IPS-18c (cell line): Measurements from ENCODE around the gene ZNF384.

Experiments used
- H3K4me3 ChIP-seq: 2 replicates; pipeline ENCODE4 v1.7.0; 2013; ENCODE audit warnings: low read depth, mild to moderate bottlenecking, low read length, moderate library complexity; ENCODE audit not compliant: insufficient read depth
- H3K9me3 ChIP-seq: one replicate; pipeline ENCODE4 v1.6.1; 2013; ENCODE audit warnings: mild to moderate bottlenecking, low read length, moderate library complexity; ENCODE audit not compliant: control insufficient read depth, insufficient read depth

Gene ZNF384

GRCh38 chr12:6640497-6640896 lies 48.7 kb downstream of the ZNF384 start:
- peaks cover 2% of the 10 kb centered on the region for H3K9me3 ChIP-seq

GRCh38 chr12:6639151-6639801 lies 49.9 kb downstream of the ZNF384 start:
- no peak overlapping the region for H3K4me3 ChIP-seq
- peaks cover 2% of the 10 kb centered on the region for H3K9me3 ChIP-seq

More at GRCh38 chr12:6640497-6640896, 48.7 kb downstream of the ZNF384 start:
- no peak overlapping the region for H3K4me3 ChIP-seq

- Histone ChIP-seq H3K9me3 (no peaks in the 10 kb centered on the region), H3K4me3 (no peak overlapping the region)
These were observed 50.9 kb downstream of the ZNF384 start for GRCh38 chr12:6638305-6638704.

- H3K4me3 ChIP-seq = no peak within 1 kb of the TSS
These were observed 53.2 kb downstream of the ZNF384 start, which contains the start of gene LPAR5 for GRCh38 chr12:6635856-6636531. Gene LPAR5, minus strand, starts transcription at chr12:6635959. Its CDS starts 14,711 bp downstream, at chr12:6621248.

GRCh38 chr12:6635375-6635855 lies 53.8 kb downstream of the ZNF384 start:
- no peaks in the 10 kb centered on the region for H3K9me3 ChIP-seq
- no peak overlapping the region for H3K4me3 ChIP-seq

More at GRCh38 chr12:6635856-6636531, 53.2 kb downstream of the ZNF384 start, which contains the start of gene LPAR5:
- no peaks in the 10 kb centered on the region for H3K9me3 ChIP-seq

GRCh38 chr12:6632026-6632983 lies 56.9 kb downstream of the ZNF384 start:
- Histone ChIP-seq H3K4me3 (no peak overlapping the region), H3K9me3 (no peaks in the 10 kb centered on the region)

GRCh38 chr12:6631549-6631961 lies 57.6 kb downstream of the ZNF384 start:
- Histone ChIP-seq H3K4me3 (no peak overlapping the region), H3K9me3 (no peaks in the 10 kb centered on the region)

GRCh38 chr12:6630736-6631135 lies 58.4 kb downstream of the ZNF384 start:
- no peak overlapping the region for H3K4me3 ChIP-seq

GRCh38 chr12:6627616-6628015 lies 61.6 kb downstream of the ZNF384 start:
- H3K9me3 ChIP-seq = no peaks in the 10 kb centered on the region
- H3K4me3 ChIP-seq = no peak overlapping the region

More at GRCh38 chr12:6630736-6631135, 58.4 kb downstream of the ZNF384 start:
- no peaks in the 10 kb centered on the region for H3K9me3 ChIP-seq

- Histone ChIP-seq H3K9me3 (no peaks in the 10 kb centered on the region), H3K4me3 (no peak overlapping the region)
These were observed 62.4 kb downstream of the ZNF384 start for GRCh38 chr12:6626654-6627283.

GRCh38 chr12:6620885-6621274 lies 68.3 kb downstream of the ZNF384 start:
- no peaks in the 10 kb centered on the region for H3K9me3 ChIP-seq
- no peak overlapping the region for H3K4me3 ChIP-seq

- no peak overlapping the region for H3K4me3 ChIP-seq
- no peaks in the 10 kb centered on the region for H3K9me3 ChIP-seq
These were observed 68.9 kb downstream of the ZNF384 start for GRCh38 chr12:6620137-6620884.

GRCh38 chr12:6618483-6619225 lies 70.5 kb downstream of the ZNF384 start:
- no peak overlapping the region for H3K4me3 ChIP-seq
- H3K9me3 ChIP-seq = no peaks in the 10 kb centered on the region
